Coronary artery (tissue), 2 donors: ENCODE data around the gene SPOCD1.

Experiments
- DNase-seq: peaks from one replicate; pipeline ENCODE4 v3.0.0-alpha.2; 2017; ENCODE audit warnings: low spot score
- H3K27ac ChIP-seq, 2 donors: fragments of 200-600 bp; sonication (generic); one replicate each; pipeline ENCODE4 v1.5.1; 2016 to 2019
- H3K4me3 ChIP-seq: fragments of 200-600 bp; sonication (generic); 2 replicates; pipeline ENCODE4 v1.5.1; 2016; ENCODE audit warnings: mild to moderate bottlenecking, moderate library complexity
- CTCF ChIP-seq: fragments of 200-600 bp; sonication (generic); IDR thresholded peaks from one replicate; pipeline ENCODE4 v1.5.1; 2019; ENCODE audit warnings: antibody characterized with exemption

The SPOCD1 gene

GRCh38 chr1:31773861-31774260 lies 42.0 kb downstream of the SPOCD1 start:
- no peak for TF ChIP-seq CTCF
- no peak for DNase-seq
- H3K27ac ChIP-seq: no peak overlapping the region
- H3K4me3 ChIP-seq: no peak overlapping the region

- TF ChIP-seq CTCF: no peak
- H3K4me3 ChIP-seq: peak overlapping the region; percentile 54
- no peak overlapping the region for H3K27ac ChIP-seq
These were observed 43.1 kb downstream of the SPOCD1 start for GRCh38 chr1:31772669-31773248.

GRCh38 chr1:31771891-31772668 lies 43.7 kb downstream of the SPOCD1 start:
- no peak for TF ChIP-seq CTCF
- no peak for DNase-seq
- peak overlapping the region; percentile 54 for H3K4me3 ChIP-seq
- H3K27ac ChIP-seq: no peak overlapping the region

More at GRCh38 chr1:31772669-31773248, 43.1 kb downstream of the SPOCD1 start:
- no peak for DNase-seq

- no peak for DNase-seq
- Histone ChIP-seq H3K4me3 (no peak overlapping the region), H3K27ac (no peak overlapping the region)
- no peak for TF ChIP-seq CTCF
These were observed 46.0 kb downstream of the SPOCD1 start for GRCh38 chr1:31769720-31770390.

GRCh38 chr1:31768939-31769704 lies 46.7 kb downstream of the SPOCD1 start:
- DNase-seq: no peak
- no peak for TF ChIP-seq CTCF
- H3K27ac ChIP-seq: no peak overlapping the region

GRCh38 chr1:31768407-31768907 lies 47.4 kb downstream of the SPOCD1 start:
- Histone ChIP-seq H3K4me3 (no peak overlapping the region), H3K27ac (no peak overlapping the region)
- no peak for DNase-seq
- no peak for TF ChIP-seq CTCF

More at GRCh38 chr1:31768939-31769704, 46.7 kb downstream of the SPOCD1 start:
- H3K4me3 ChIP-seq: no peak overlapping the region
